ENCODE results near the gene SPTBN5.

Gene SPTBN5

DNA sequence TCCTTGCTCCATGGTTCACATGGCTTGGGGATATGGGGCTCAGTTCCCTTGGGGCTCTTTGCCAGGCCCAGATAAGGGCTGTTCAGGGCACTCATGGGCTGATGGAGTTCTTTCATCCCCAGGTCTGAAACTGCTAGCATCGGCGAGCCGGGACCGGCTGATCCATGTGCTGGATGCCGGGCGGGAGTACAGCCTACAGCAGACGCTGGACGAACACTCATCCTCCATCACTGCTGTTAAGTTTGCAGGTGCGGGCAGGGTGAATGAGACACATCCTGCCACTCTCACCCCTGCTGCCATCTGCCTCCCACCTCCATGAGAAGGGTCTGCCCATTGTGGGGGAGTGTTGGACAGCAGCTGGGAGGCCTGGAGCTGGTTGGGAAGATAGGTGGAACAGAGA is 77.1 kb downstream of the SPTBN5 start:
- TF ChIP-seq, protein P1, sequence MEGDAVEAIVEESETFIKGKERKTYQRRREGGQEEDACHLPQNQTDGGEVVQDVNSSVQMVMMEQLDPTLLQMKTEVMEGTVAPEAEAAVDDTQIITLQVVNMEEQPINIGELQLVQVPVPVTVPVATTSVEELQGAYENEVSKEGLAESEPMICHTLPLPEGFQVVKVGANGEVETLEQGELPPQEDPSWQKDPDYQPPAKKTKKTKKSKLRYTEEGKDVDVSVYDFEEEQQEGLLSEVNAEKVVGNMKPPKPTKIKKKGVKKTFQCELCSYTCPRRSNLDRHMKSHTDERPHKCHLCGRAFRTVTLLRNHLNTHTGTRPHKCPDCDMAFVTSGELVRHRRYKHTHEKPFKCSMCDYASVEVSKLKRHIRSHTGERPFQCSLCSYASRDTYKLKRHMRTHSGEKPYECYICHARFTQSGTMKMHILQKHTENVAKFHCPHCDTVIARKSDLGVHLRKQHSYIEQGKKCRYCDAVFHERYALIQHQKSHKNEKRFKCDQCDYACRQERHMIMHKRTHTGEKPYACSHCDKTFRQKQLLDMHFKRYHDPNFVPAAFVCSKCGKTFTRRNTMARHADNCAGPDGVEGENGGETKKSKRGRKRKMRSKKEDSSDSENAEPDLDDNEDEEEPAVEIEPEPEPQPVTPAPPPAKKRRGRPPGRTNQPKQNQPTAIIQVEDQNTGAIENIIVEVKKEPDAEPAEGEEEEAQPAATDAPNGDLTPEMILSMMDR (IDR thresholded peaks at IDR 0.05; ENCODE audit: extremely low read depth, missing control alignments) = no peak
- DNase-seq (ENCODE audit: low spot score) = no peak

DNA sequence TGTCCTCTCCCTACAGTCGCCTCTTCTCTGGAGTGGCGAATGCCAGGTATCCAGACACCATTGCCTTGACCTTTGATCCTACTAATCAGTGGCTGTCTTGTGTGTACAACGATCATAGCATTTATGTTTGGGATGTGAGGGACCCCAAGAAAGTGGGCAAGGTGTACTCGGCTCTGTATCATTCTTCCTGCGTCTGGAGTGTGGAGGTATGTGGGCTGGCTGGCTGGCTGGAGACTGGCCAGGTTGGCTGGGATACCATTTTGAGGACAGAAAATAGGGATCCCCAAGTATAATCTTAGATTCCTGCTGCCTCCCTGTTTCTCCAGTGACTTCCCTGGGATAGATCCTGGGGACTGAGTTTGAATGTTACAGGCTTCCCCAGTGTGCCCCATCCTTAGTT is 79.3 kb downstream of the SPTBN5 start:
- DNase-seq (ENCODE audit: low spot score) = no peak
- TF ChIP-seq, protein P1 (IDR thresholded peaks at IDR 0.05; ENCODE audit: extremely low read depth, missing control alignments) = no peak

DNA sequence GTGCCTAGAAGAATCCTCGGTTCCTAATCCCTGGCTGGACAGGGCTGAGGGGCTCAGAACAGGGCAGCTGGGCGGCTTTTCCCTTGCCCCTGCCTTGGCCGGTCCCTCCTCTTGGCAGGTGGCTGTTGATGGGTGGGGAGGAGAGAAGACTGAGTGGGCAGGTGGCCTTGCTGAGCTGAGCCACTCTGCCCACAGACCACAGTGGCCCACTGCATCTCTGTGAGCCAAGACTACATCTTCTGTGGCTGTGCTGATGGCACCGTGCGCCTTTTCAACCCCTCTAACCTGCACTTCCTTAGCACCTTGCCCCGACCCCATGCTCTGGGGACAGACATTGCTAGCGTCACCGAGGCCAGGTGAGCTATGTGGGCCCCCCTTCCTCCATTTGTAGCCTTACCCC is 80.4 kb downstream of the SPTBN5 start:
- TF ChIP-seq, protein P1 (IDR thresholded peaks at IDR 0.05; ENCODE audit: extremely low read depth, missing control alignments) = no peak
- no peak for DNase-seq (ENCODE audit: low spot score)

DNA sequence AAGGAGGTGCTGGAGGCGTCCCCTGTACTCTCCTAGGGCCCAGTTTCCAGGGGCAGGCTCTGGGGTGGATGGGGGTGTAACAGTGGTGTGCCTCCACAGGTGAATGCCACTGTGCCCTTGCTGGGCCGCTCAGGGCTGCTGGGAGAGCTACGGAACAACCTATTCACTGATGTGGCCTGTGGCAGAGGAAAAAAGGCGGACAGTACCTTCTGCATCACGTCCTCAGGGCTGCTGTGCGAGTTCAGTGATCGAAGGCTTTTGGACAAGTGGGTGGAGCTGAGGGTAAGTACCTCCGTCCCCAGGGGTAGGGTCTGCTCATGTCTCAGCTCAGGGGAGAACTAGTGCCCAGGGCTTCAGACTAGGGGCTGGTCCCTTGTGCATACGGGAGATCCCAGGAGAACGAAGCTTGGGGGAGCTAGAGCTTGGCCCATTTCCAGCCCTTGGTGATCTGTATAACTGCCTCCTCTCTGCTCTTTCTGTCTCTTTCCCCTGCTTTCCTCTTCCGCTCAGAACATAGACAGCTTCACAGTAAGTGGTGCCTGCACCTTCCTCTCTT is 81.0 kb downstream of the SPTBN5 start:
- DNase-seq (ENCODE audit: low spot score) = no peak
- TF ChIP-seq, protein P1 (IDR thresholded peaks at IDR 0.05; ENCODE audit: extremely low read depth, missing control alignments) = no peak

DNA sequence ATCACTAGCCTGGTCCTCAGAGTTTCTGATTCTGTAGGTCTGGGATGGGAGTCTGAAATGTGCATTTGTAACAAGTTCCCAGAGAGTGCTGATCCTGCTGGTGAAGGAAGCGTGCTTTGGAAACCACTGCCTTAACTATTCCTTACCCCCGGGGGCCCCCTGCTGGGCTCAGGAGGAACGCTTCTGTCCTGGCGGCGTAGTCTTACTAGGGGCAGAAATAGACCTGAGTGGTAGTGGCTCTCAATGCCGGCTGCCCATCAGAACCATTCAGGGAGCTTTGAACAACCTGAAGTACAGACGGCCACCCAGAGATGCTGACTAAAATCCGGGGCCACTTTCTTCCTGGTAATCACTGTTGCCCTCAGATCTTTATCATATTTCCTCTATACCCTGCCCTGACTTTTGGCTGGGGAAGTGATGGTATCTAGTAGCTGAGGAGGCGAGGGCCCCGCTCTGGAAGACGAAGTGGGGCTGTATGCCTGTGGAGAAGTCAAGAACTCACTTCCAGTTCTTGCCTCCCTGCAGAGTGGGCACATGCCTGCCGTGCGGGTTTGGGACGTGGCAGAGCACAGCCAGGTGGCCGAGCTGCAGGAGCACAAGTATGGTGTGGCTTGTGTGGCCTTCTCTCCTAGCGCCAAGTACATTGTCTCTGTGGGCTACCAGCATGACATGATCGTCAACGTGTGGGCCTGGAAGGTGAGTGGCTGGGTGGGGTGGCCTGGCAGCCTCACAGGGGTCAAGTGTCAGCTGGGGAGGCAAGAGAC is 82.2 kb downstream of the SPTBN5 start:
- TF ChIP-seq, protein P1 (IDR thresholded peaks at IDR 0.05; ENCODE audit: extremely low read depth, missing control alignments) = peak; percentile 81
- peak; percentile 80 for DNase-seq (ENCODE audit: low spot score)

DNA sequence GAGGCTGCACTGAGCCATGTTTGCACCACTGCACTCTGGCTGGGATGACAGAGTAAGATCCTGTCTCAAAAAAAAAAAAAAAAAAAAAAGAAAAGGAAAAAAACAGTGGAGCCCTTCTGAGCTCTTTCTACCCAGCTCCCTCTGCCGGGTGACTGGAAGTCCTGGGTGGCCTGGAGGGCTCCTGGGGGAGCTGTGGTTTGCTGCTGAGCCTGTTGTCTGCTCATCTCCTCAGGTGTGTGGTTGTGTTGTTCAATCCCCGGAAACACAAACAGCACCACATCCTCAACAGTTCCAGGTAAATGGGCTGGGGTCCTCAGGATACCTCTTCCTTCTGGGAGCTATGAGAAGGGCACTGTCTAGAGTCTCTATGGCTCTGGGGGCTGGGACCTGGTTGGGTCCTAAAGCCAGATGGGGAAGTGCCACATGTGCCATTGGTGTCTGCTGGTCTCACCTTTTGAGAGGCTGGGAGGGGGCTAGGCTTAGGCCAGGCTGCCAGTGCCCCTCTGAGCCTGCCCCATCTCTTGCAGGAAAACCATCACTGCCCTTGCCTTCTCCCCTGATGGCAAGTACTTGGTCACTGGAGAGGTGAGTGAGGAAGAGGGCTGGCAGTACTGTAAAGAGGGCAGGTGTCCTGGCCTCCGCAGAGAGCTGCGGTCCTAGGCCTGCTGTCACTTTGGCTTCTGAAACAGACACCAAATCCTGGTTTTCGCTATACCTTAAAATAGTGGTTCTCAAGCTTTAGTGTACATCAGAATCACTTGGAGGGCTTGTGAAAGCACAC is 83.0 kb downstream of the SPTBN5 start:
- TF ChIP-seq, protein P1 (IDR thresholded peaks at IDR 0.05; ENCODE audit: extremely low read depth, missing control alignments) = no peak
- no peak for DNase-seq (ENCODE audit: low spot score)

Data from GM20000 (cell line).